Tongue (tissue), 2 donors: ENCODE results near the gene ZNF414. TPM values are rescaled to one million over a fixed set of nuclear protein-coding genes. Genes with fewer than 3 reads are reported as not detected.
A peak's percentile ranks its signal among the peaks of the same experiment; 100 is the strongest.
"Not testable (repeated sequence)": the region's sequence is repeated elsewhere in the genome, so short reads cannot be mapped to it uniquely, and the experiment has no call there.

ENCODE experiments used
- DNase-seq: peaks from one replicate; pipeline ENCODE4 v3.0.0-alpha.2; 2015
- total RNA-seq: library from RNA; depleted of rRNA; stranded (reverse); fragments of >200 nt; gene quantifications from one replicate; pipeline ENCODE4 v1.2.3, GENCODE V29; 2014

The ZNF414 gene
- total RNA-seq, 1 donor from 2014 or later, result 13.7 TPM

GRCh38 chr19:8517551-8518442, 3.8 kb upstream of the ZNF414 start:
- DNase-seq, result no peak

- no peak for DNase-seq
Observed at GRCh38 chr19:8515317-8515716, 1.4 kb upstream of the ZNF414 start.

GRCh38 chr19:8514505-8515009, 590 bp upstream of the ZNF414 start:
- not testable (repeated sequence) for DNase-seq

- no peak for DNase-seq
Observed at GRCh38 chr19:8513036-8513686, 806 bp downstream of the ZNF414 start.

- no peak for DNase-seq
Observed at GRCh38 chr19:8512115-8512967, 1.6 kb downstream of the ZNF414 start.

- DNase-seq, result no peak
Observed at GRCh38 chr19:8511573-8512101, 2.3 kb downstream of the ZNF414 start.

- no peak for DNase-seq
Observed at GRCh38 chr19:8510589-8511115, 3.3 kb downstream of the ZNF414 start.

- DNase-seq, result no peak
Observed at GRCh38 chr19:8506402-8506957, 7.5 kb downstream of the ZNF414 start.

GRCh38 chr19:8505680-8506401, 8.1 kb downstream of the ZNF414 start:
- peak; percentile 87 for DNase-seq

- no peak for DNase-seq
Observed at GRCh38 chr19:8504919-8505318, 9.0 kb downstream of the ZNF414 start.

GRCh38 chr19:8504171-8504570, 9.8 kb downstream of the ZNF414 start:
- no peak for DNase-seq

- no peak for DNase-seq
Observed at GRCh38 chr19:8503510-8503909, 10.5 kb downstream of the ZNF414 start.

GRCh38 chr19:8501981-8502380, 12.0 kb downstream of the ZNF414 start:
- DNase-seq, result no peak

- no peak for DNase-seq
Observed at GRCh38 chr19:8501516-8501915, 12.5 kb downstream of the ZNF414 start.

GRCh38 chr19:8500158-8500557, 13.8 kb downstream of the ZNF414 start:
- DNase-seq, result no peak

- DNase-seq, result no peak
Observed at GRCh38 chr19:8499048-8499833, 14.7 kb downstream of the ZNF414 start.

- DNase-seq, result no peak
Observed at GRCh38 chr19:8498295-8498694, 15.7 kb downstream of the ZNF414 start.

GRCh38 chr19:8494158-8494557, 19.8 kb downstream of the ZNF414 start:
- DNase-seq, result no peak

- no peak for DNase-seq
Observed at GRCh38 chr19:8491574-8491973, 22.4 kb downstream of the ZNF414 start.

- DNase-seq, result no peak
Observed at GRCh38 chr19:8490873-8491272, 23.1 kb downstream of the ZNF414 start.
